IMR-90 (cell line): ENCODE data around the gene PLA2G12A. TPM values are rescaled to one million over a fixed set of nuclear protein-coding genes. Genes with fewer than 3 reads are reported as not detected.

Experiments
- ATAC-seq: fragments of 200-7000 bp; cut with Tn5 transposase; 2 replicates; pipeline ENCODE4 v1.9.1; 2020; ENCODE audit warnings: low read depth, mild to moderate bottlenecking, moderate library complexity
- BruUV-seq: library from RNA; stranded (reverse); fragments of 400-500 nt; replicated peaks from 2 replicates; lab custom pipeline; 2021; lab: Mats Ljungman, UMichigan
- CTCF ChIA-PET: fragments of 300-600 bp; formaldehyde crosslinking; extraction: SDS; loops from one replicate; lab custom pipeline; 2021; ENCODE audit warnings: antibody characterized with exemption; lab: Yijun Ruan, JAX
- POLR2A ChIA-PET: fragments of 300-600 bp; sonication (Branson Sonifier 250); formaldehyde crosslinking; loops from one replicate; lab custom pipeline; 2022; ENCODE audit warnings: antibody characterized with exemption; ENCODE audit not compliant: unreplicated experiment; lab: Charles Lee
- DNase-seq: peaks from one replicate; pipeline ENCODE4 v3.0.0; 2013
- H2AFZ ChIP-seq: replicated peaks from 2 replicates; pipeline ENCODE3; 2013; ENCODE audit warnings: low read length, mild to moderate bottlenecking; ENCODE audit not compliant: poor library complexity
- H2AK5ac ChIP-seq: 2 replicates; pipeline ENCODE4 v1.6.1; 2013; ENCODE audit warnings: low read depth, low read length, inconsistent platforms
- H2AK9ac ChIP-seq: replicated peaks from 2 replicates; pipeline ENCODE3; 2013; ENCODE audit warnings: mild to moderate bottlenecking, low read depth, low read length, moderate library complexity; ENCODE audit not compliant: poor library complexity
- H2BK120ac ChIP-seq: 2 replicates; pipeline ENCODE4 v1.6.1; 2013; ENCODE audit warnings: low read depth, low read length, inconsistent platforms
- H2BK15ac ChIP-seq: 3 replicates; pipeline ENCODE4 v1.6.1; 2013; ENCODE audit warnings: low read depth, low read length, inconsistent platforms
- H2BK20ac ChIP-seq: 2 replicates; pipeline ENCODE4 v1.6.1; 2013; ENCODE audit warnings: low read depth, mild to moderate bottlenecking, inconsistent platforms, low read length, moderate library complexity
- H2BK5ac ChIP-seq: 2 replicates; pipeline ENCODE4 v1.6.1; 2013; ENCODE audit warnings: mild to moderate bottlenecking, low read depth, low read length, inconsistent platforms; ENCODE audit not compliant: poor library complexity, severe bottlenecking
- H3K14ac ChIP-seq: replicated peaks from 2 replicates; pipeline ENCODE4 v1.6.1; 2013; ENCODE audit warnings: low read depth, low read length, inconsistent platforms
- H3K18ac ChIP-seq: 2 replicates; pipeline ENCODE4 v1.6.1; 2013; ENCODE audit warnings: low read depth, low read length, control low read depth
- H3K23ac ChIP-seq: 2 replicates; pipeline ENCODE4 v1.6.1; 2013; ENCODE audit warnings: low read depth, low read length, inconsistent platforms
- H3K27ac ChIP-seq: 2 replicates; pipeline ENCODE4 v1.5.1; 2013; ENCODE audit warnings: mild to moderate bottlenecking, control low read depth, low read length; ENCODE audit not compliant: insufficient read depth
- H3K27me3 ChIP-seq: 2 replicates; pipeline ENCODE4 v1.6.1; 2013; ENCODE audit warnings: low read length; ENCODE audit not compliant: control insufficient read depth, insufficient read depth
- H3K36me3 ChIP-seq: 2 replicates; pipeline ENCODE4 v1.6.1; 2013; ENCODE audit warnings: low read length, mixed read lengths; ENCODE audit not compliant: control insufficient read depth, insufficient read depth
- H3K4ac ChIP-seq: 2 replicates; pipeline ENCODE4 v1.6.1; 2013; ENCODE audit warnings: low read depth, low read length, inconsistent platforms
- H3K4me1 ChIP-seq: 2 replicates; pipeline ENCODE4 v1.6.1; 2013; ENCODE audit warnings: low read length, mixed read lengths; ENCODE audit not compliant: control insufficient read depth, insufficient read depth
- H3K4me2 ChIP-seq: 2 replicates; pipeline ENCODE4 v1.6.1; 2013; ENCODE audit warnings: low read depth, mild to moderate bottlenecking, control low read depth, low read length, moderate library complexity
- H3K4me3 ChIP-seq: 2 replicates; pipeline ENCODE4 v1.5.1; 2013; ENCODE audit warnings: low read depth, mild to moderate bottlenecking, control low read depth, low read length, moderate library complexity; ENCODE audit not compliant: insufficient read depth
- H3K56ac ChIP-seq: 2 replicates; pipeline ENCODE4 v1.6.1; 2013; ENCODE audit warnings: low read length, inconsistent platforms; ENCODE audit not compliant: insufficient read depth; ENCODE audit errors: extremely low read depth
- H3K79me1 ChIP-seq, 2 experiments: 2 replicates each; pipeline ENCODE4 v1.6.1; 2013; ENCODE audit warnings: low read length in 2 of 2, inconsistent platforms in 1 of 2, low read depth in 1 of 2
- H3K9ac ChIP-seq: 2 replicates; pipeline ENCODE4 v1.6.1; 2013; ENCODE audit warnings: low read depth, low read length, control low read depth
- H3K9me1 ChIP-seq: 2 replicates; pipeline ENCODE4 v1.6.1; 2013; ENCODE audit warnings: low read length, inconsistent platforms; ENCODE audit not compliant: insufficient read depth
- H3K9me3 ChIP-seq: 2 replicates; pipeline ENCODE4 v1.6.1; 2013; ENCODE audit warnings: low read length; ENCODE audit not compliant: control insufficient read depth, insufficient read depth
- H4K20me1 ChIP-seq: 2 replicates; pipeline ENCODE4 v1.6.1; 2013; ENCODE audit warnings: low read length, inconsistent platforms; ENCODE audit not compliant: insufficient read depth
- H4K5ac ChIP-seq: 2 replicates; pipeline ENCODE4 v1.6.1; 2013; ENCODE audit warnings: mild to moderate bottlenecking, low read depth, low read length, control low read depth
- H4K8ac ChIP-seq, 2 experiments: 2 replicates each; pipeline ENCODE4 v1.6.1; 2013; ENCODE audit warnings: low read depth in 2 of 2, low read length in 2 of 2, control low read depth in 1 of 2, inconsistent platforms in 1 of 2
- H4K91ac ChIP-seq: 2 replicates; pipeline ENCODE4 v1.6.1; 2013; ENCODE audit warnings: low read depth, low read length, inconsistent platforms; ENCODE audit not compliant: insufficient read depth
- BHLHE40 ChIP-seq: fragments of 150-350 bp; IDR thresholded peaks from 2 replicates; pipeline ENCODE4 v1.6.1; 2016; ENCODE audit warnings: mild to moderate bottlenecking, low read depth, low read length
- CEBPB ChIP-seq: IDR thresholded peaks from 2 replicates; pipeline ENCODE4 v1.6.1; 2012; ENCODE audit warnings: low read depth, low read length, improper control_type of control experiment
- CHD1 ChIP-seq: IDR thresholded peaks from 2 replicates; pipeline ENCODE4 v1.6.1; 2012; ENCODE audit warnings: low read depth, low read length, improper control_type of control experiment
- FOS ChIP-seq: fragments of 150-350 bp; IDR thresholded peaks from 2 replicates; pipeline ENCODE4 v1.6.1; 2016; ENCODE audit warnings: low read depth, low read length
- MAFK ChIP-seq: IDR thresholded peaks from 2 replicates; pipeline ENCODE4 v1.6.1; 2012; ENCODE audit warnings: low read depth, low read length, improper control_type of control experiment
- MAZ ChIP-seq: IDR thresholded peaks from 2 replicates; pipeline ENCODE4 v1.6.1; 2012; ENCODE audit warnings: low read depth, mild to moderate bottlenecking, low read length, improper control_type of control experiment, moderate library complexity, borderline replicate concordance
- MXI1 ChIP-seq: IDR thresholded peaks from 2 replicates; pipeline ENCODE4 v1.6.1; 2012; ENCODE audit warnings: low read depth, mild to moderate bottlenecking, low read length, moderate library complexity, borderline replicate concordance
- NFE2L2 ChIP-seq: fragments of 150-350 bp; IDR thresholded peaks from 2 replicates; pipeline ENCODE4 v1.6.1; 2016; ENCODE audit warnings: low read depth, mild to moderate bottlenecking, low read length
- POLR2A ChIP-seq: IDR thresholded peaks from 2 replicates; pipeline ENCODE4 v1.6.1; 2012; ENCODE audit warnings: mild to moderate bottlenecking, low read depth, low read length
- RAD21 ChIP-seq: IDR thresholded peaks from 2 replicates; pipeline ENCODE4 v1.6.1; 2012; ENCODE audit warnings: low read length, improper control_type of control experiment
- RCOR1 ChIP-seq: IDR thresholded peaks from 2 replicates; pipeline ENCODE4 v1.6.1; 2012; ENCODE audit warnings: mild to moderate bottlenecking, low read length, improper control_type of control experiment; ENCODE audit not compliant: insufficient replicate concordance
- RFX5 ChIP-seq: IDR thresholded peaks from 2 replicates; pipeline ENCODE4 v1.8.0; 2012; ENCODE audit warnings: low read depth, mild to moderate bottlenecking, low read length, moderate library complexity
- SMC3 ChIP-seq: fragments of 150-350 bp; IDR thresholded peaks from 2 replicates; pipeline ENCODE4 v1.6.1; 2016; ENCODE audit warnings: low read depth, mild to moderate bottlenecking, antibody characterized with exemption, low read length, moderate library complexity
- WGBS, 2 experiments: methylation state at CpG; one replicate each; pipeline versions ENCODE4 v1.1.5 to v1.1.7; 2013; ENCODE audit warnings: missing lambda C conversion rate in 2 of 2; ENCODE audit not compliant: insufficient read length in 1 of 2; ENCODE audit errors: extremely low coverage in 2 of 2; 5-methylcytosine and 5-hydroxymethylcytosine counted together
- dilution Hi-C: fragments of 300-500 bp; cut with HindIII; formaldehyde crosslinking; loops from one replicate; pipeline ENCODE4 v1.14.3; 2018; ENCODE audit warnings: low sequenced_read_pairs; ENCODE audit not compliant: unreplicated experiment
- in situ Hi-C: fragments of 300-500 bp; cut with MboI; formaldehyde crosslinking; loops from 3 replicates; pipeline ENCODE4 v1.14.3; 2019; ENCODE audit warnings: low sequenced_read_pairs, inconsistent platforms, mixed read lengths
- intact Hi-C: fragments of 100-400 bp; cut with micrococcal nuclease; formaldehyde crosslinking; loops from 2 replicates; pipeline ENCODE4 v1.10.0; 2022
- polyA plus RNA-seq, 3 experiments: library from polyadenylated mRNA; depleted of rRNA; stranded (reverse); fragments of >200 nt; gene quantifications; 2 replicates each; pipeline ENCODE4 v1.2.3, GENCODE V29; 2012; ENCODE audit warnings: low replicate concordance in 1 of 3
- total RNA-seq: library from RNA; depleted of rRNA; stranded (reverse); fragments of >200 nt; gene quantifications from 2 replicates; pipeline ENCODE4 v1.2.3, GENCODE V29; 2012
- TF ChIP-seq, protein P1 (sequence below): fragments of 150-350 bp; IDR thresholded peaks from 2 replicates; pipeline ENCODE4 v1.6.1; 2017; ENCODE audit warnings: mild to moderate bottlenecking, antibody characterized with exemption, low read length, low read depth
- TF ChIP-seq, protein P2 (sequence below): conservative IDR thresholded peaks from 2 replicates; pipeline ENCODE4 v1.5.1; 2012; ENCODE audit warnings: mild to moderate bottlenecking, low read depth, low read length, improper control_type of control experiment
- TF ChIP-seq, protein P3 (sequence below): fragments of 150-350 bp; IDR thresholded peaks from 2 replicates; pipeline ENCODE4 v1.6.1; 2016; ENCODE audit warnings: low read depth, mild to moderate bottlenecking, low read length, moderate library complexity, borderline replicate concordance

Gene PLA2G12A
- total and polyA plus RNA-seq, 2 of the 4 experiments (the other 2 are of a cell fraction), result 10.3 to 17.4 TPM

DNA sequence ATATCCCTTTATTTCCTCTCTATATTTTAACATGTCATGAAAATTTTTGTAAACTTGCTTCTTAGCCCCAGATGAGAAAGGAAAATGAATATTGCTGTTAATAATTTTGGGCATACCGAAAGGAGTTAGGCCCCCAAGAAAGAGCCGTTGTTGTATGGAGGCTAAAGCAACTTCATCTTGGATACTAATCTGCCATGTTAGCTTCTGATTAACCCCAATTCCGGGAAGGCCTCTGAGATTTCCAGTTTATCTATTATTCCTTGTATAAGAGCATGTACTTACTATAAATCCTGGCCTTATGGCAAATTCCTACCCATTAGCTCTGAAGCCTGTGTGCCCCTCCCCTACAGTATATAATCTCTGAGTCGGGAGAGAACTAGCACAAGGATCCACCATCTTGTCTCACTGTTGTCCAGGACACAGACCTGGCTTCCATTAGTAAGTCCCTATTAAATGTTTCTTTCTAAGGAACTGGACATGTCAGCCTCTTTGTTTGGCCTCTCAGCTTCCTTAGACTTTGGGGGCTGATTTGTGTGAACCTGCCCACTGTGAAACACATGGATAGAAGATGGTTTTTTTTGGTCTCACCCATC is 20.9 kb upstream of the PLA2G12A start:
- Histone ChIP-seq H3K4me2 (no peak overlapping the region), H3K18ac (no peak overlapping the region), H3K4me3 (no peak overlapping the region), H2BK20ac (no peak overlapping the region), H3K79me1 (no peaks in the 10 kb centered on the region), H2AK9ac (no peak overlapping the region), H4K20me1 (no peaks in the 10 kb centered on the region), H2BK120ac (no peak overlapping the region), H3K36me3 (no peaks in the 10 kb centered on the region), H3K27me3 (no peaks in the 10 kb centered on the region), H4K5ac (no peak overlapping the region), H4K8ac (no peak overlapping the region), H2BK5ac (no peak overlapping the region), H2AK5ac (no peak overlapping the region), H3K9me1 (no peaks in the 10 kb centered on the region), H3K56ac (no peak overlapping the region), H2BK15ac (no peak overlapping the region), H3K4me1 (no peaks in the 10 kb centered on the region), H3K23ac (no peak overlapping the region), H3K9ac (no peak overlapping the region), H3K4ac (no peak overlapping the region), H3K14ac (no peak overlapping the region), H3K9me3 (no peaks in the 10 kb centered on the region), H4K91ac (no peak overlapping the region), H3K27ac (no peak overlapping the region), H2AFZ (no peak overlapping the region)
- in situ Hi-C loops (no loop called here), dilution Hi-C loops (no loop called here), intact Hi-C loops (no loop called here)
- CTCF ChIA-PET, result no interaction called here
- TF ChIP-seq FOS, result no peak
- TF ChIP-seq, protein P1, sequence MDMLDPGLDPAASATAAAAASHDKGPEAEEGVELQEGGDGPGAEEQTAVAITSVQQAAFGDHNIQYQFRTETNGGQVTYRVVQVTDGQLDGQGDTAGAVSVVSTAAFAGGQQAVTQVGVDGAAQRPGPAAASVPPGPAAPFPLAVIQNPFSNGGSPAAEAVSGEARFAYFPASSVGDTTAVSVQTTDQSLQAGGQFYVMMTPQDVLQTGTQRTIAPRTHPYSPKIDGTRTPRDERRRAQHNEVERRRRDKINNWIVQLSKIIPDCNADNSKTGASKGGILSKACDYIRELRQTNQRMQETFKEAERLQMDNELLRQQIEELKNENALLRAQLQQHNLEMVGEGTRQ, result no peak
- TF ChIP-seq MAZ, result no peak
- no peak for TF ChIP-seq CEBPB
- no peak for TF ChIP-seq NFE2L2
- TF ChIP-seq RFX5, result no peak
- no peak for TF ChIP-seq MXI1
- TF ChIP-seq RCOR1, result no peak
- no peak for TF ChIP-seq BHLHE40
- TF ChIP-seq CHD1, result no peak
- TF ChIP-seq, protein P2, sequence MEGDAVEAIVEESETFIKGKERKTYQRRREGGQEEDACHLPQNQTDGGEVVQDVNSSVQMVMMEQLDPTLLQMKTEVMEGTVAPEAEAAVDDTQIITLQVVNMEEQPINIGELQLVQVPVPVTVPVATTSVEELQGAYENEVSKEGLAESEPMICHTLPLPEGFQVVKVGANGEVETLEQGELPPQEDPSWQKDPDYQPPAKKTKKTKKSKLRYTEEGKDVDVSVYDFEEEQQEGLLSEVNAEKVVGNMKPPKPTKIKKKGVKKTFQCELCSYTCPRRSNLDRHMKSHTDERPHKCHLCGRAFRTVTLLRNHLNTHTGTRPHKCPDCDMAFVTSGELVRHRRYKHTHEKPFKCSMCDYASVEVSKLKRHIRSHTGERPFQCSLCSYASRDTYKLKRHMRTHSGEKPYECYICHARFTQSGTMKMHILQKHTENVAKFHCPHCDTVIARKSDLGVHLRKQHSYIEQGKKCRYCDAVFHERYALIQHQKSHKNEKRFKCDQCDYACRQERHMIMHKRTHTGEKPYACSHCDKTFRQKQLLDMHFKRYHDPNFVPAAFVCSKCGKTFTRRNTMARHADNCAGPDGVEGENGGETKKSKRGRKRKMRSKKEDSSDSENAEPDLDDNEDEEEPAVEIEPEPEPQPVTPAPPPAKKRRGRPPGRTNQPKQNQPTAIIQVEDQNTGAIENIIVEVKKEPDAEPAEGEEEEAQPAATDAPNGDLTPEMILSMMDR, result no peak
- TF ChIP-seq SMC3, result no peak
- TF ChIP-seq, protein P3, sequence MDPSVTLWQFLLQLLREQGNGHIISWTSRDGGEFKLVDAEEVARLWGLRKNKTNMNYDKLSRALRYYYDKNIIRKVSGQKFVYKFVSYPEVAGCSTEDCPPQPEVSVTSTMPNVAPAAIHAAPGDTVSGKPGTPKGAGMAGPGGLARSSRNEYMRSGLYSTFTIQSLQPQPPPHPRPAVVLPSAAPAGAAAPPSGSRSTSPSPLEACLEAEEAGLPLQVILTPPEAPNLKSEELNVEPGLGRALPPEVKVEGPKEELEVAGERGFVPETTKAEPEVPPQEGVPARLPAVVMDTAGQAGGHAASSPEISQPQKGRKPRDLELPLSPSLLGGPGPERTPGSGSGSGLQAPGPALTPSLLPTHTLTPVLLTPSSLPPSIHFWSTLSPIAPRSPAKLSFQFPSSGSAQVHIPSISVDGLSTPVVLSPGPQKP, result no peak
- TF ChIP-seq RAD21, result no peak
- TF ChIP-seq MAFK, result no peak
- no peak for TF ChIP-seq POLR2A
- ATAC-seq (no peak), DNase-seq (no peak)
- no TSS peak for BruUV-seq
- POLR2A ChIA-PET, result no interaction called here
- no CpG with 5 or more reads among the region's 4 CpGs for WGBS, 2 experiments
